B cell (primary cell): ENCODE measurements around the gene CNIH1. TPM values are rescaled to one million over a fixed set of nuclear protein-coding genes. Genes with fewer than 3 reads are reported as not detected.
"Not testable (repeated sequence)": the region's sequence is repeated elsewhere in the genome, so short reads cannot be mapped to it uniquely, and the experiment has no call there.

Source experiments
- ATAC-seq: fragments of 200-7000 bp; cut with Tn5 transposase; one replicate; pipeline ENCODE4 v1.10.0; 2021; ENCODE audit warnings: low read depth, mild to moderate bottlenecking, moderate number of reproducible peaks, moderate library complexity
- CTCF ChIA-PET: fragments of 350-600 bp; sonication (Branson Sonifier 250); formaldehyde crosslinking; loops from one replicate; lab custom pipeline; 2021; ENCODE audit warnings: antibody characterized with exemption, inconsistent platforms; lab: Charles Lee
- POLR2A ChIA-PET: fragments of 350-600 bp; sonication (Branson Sonifier 250); formaldehyde crosslinking; loops from one replicate; lab custom pipeline; 2021; ENCODE audit warnings: antibody characterized with exemption; lab: Charles Lee
- DNase-seq: peaks from one replicate; pipeline ENCODE4 v3.0.0; 2013
- H2AFZ ChIP-seq: 2 replicates; pipeline ENCODE4 v1.6.1; 2012; ENCODE audit warnings: mild to moderate bottlenecking, low read depth, low read length; ENCODE audit not compliant: insufficient read depth, poor library complexity, severe bottlenecking
- H3K27ac ChIP-seq, 2 donors: 1 replicate in 1 of 2; 2 replicates in 1 of 2; pipeline ENCODE4 v1.5.1; 2012 to 2013; ENCODE audit warnings: low read length in 2 of 2, mild to moderate bottlenecking in 2 of 2, moderate library complexity in 1 of 2
- H3K27me3 ChIP-seq, 4 experiments: fragments of 200-600 bp in 1 of 4; sonication (generic) in 1 of 4; replicated peaks in 1 of 4; 1 replicate in 2 of 4; 2 replicates in 2 of 4; pipeline versions ENCODE4 v1.6.1 to v1.7.0; 2013 to 2016; ENCODE audit warnings: low read length in 3 of 4, mild to moderate bottlenecking in 2 of 4, mixed read lengths in 1 of 4, moderate library complexity in 1 of 4; ENCODE audit not compliant: insufficient read depth in 4 of 4, control insufficient read depth in 3 of 4; ENCODE audit errors: control extremely low read depth in 1 of 4
- H3K36me3 ChIP-seq, 2 experiments: replicated peaks in 1 of 2; 1 replicate in 1 of 2; 2 replicates in 1 of 2; pipeline versions ENCODE4 v1.6.1 to v1.7.1; 2013; ENCODE audit warnings: low read length in 1 of 2; ENCODE audit not compliant: insufficient read depth in 2 of 2, control insufficient read depth in 1 of 2; ENCODE audit errors: control extremely low read depth in 1 of 2, extremely low read depth in 1 of 2
- H3K4me1 ChIP-seq, 2 donors: fragments of 200-600 bp in 1 of 2; sonication (generic) in 1 of 2; 1 replicate in 1 of 2; 2 replicates in 1 of 2; pipeline versions ENCODE4 v1.5.1 to v1.6.1; 2013 to 2017; ENCODE audit warnings: low read length in 2 of 2; ENCODE audit not compliant: control insufficient read depth in 2 of 2, insufficient read depth in 2 of 2
- H3K4me2 ChIP-seq: replicated peaks from 2 replicates; pipeline ENCODE3; 2012; ENCODE audit warnings: mild to moderate bottlenecking, low read depth, low read length; ENCODE audit not compliant: poor library complexity, severe bottlenecking
- H3K4me3 ChIP-seq, 5 experiments: fragments of 200-600 bp in 1 of 5; sonication (generic) in 1 of 5; 1 replicate in 3 of 5; 2 replicates in 2 of 5; pipeline versions ENCODE4 v1.5.1 to v1.7.0; 2011 to 2016; ENCODE audit warnings: low read length in 4 of 5, mild to moderate bottlenecking in 4 of 5, low read depth in 2 of 5, control low read depth in 1 of 5, moderate library complexity in 1 of 5; ENCODE audit not compliant: insufficient read depth in 1 of 5; ENCODE audit errors: control extremely low read depth in 1 of 5, extremely low read depth in 1 of 5
- H3K79me2 ChIP-seq: fragments of 200-600 bp; sonication (generic); one replicate; pipeline ENCODE4 v1.6.0; 2016; ENCODE audit warnings: low read length; ENCODE audit not compliant: control insufficient read depth, insufficient read depth
- H3K9ac ChIP-seq: fragments of 200-600 bp; sonication (generic); 2 replicates; pipeline ENCODE4 v1.6.1; 2017; ENCODE audit warnings: mild to moderate bottlenecking, low read length, moderate library complexity
- H3K9me3 ChIP-seq, 3 donors: one replicate each; pipeline versions ENCODE4 v1.6.1 to v1.7.1; 2013; ENCODE audit warnings: low read length in 2 of 3; ENCODE audit not compliant: control insufficient read depth in 2 of 3, insufficient read depth in 1 of 3; ENCODE audit errors: control extremely low read depth in 1 of 3
- H4K20me1 ChIP-seq: 2 replicates; pipeline ENCODE4 v1.6.0; 2012; ENCODE audit warnings: mild to moderate bottlenecking, low read length; ENCODE audit not compliant: insufficient read depth, control insufficient read depth, poor library complexity, severe bottlenecking
- H3K27ac Mint-ChIP-seq: one replicate; pipeline ENCODE4 v1.8.0; 2021; ENCODE audit warnings: mixed read lengths
- H3K27me3 Mint-ChIP-seq: one replicate; pipeline ENCODE4 v1.8.0; 2021; ENCODE audit warnings: mixed read lengths
- H3K4me1 Mint-ChIP-seq: one replicate; pipeline ENCODE4 v1.8.0; 2021; ENCODE audit warnings: mixed read lengths
- H3K4me3 Mint-ChIP-seq: one replicate; pipeline ENCODE4 v1.8.0; 2021; ENCODE audit warnings: mixed read lengths
- H3K9me3 Mint-ChIP-seq: one replicate; pipeline ENCODE4 v1.8.0; 2022; ENCODE audit warnings: mixed read lengths; ENCODE audit not compliant: insufficient read depth
- EZH2 ChIP-seq: IDR thresholded peaks from 2 replicates; pipeline ENCODE4 v1.6.1; 2012; ENCODE audit warnings: borderline replicate concordance, low read depth, mild to moderate bottlenecking, moderate library complexity, low read length; ENCODE audit not compliant: insufficient read depth, poor library complexity, severe bottlenecking
- WGBS: methylation state at CpG from one replicate; pipeline ENCODE4 v1.1.5; 2013; ENCODE audit warnings: missing lambda C conversion rate; ENCODE audit not compliant: insufficient coverage; 5-methylcytosine and 5-hydroxymethylcytosine counted together
- intact Hi-C: fragments of 100-400 bp; cut with micrococcal nuclease; formaldehyde crosslinking; loops from one replicate; pipeline ENCODE4 v1.10.0; 2022
- polyA plus RNA-seq: library from polyadenylated mRNA; depleted of rRNA; stranded (reverse); fragments of >200 nt; gene quantifications from 2 replicates; pipeline ENCODE4 v1.2.3, GENCODE V29; 2012
- total RNA-seq, 2 donors: library from RNA; stranded (reverse); fragments of 120-200 nt in 1 of 2; gene quantifications; 1 replicate in 1 of 2; 2 replicates in 1 of 2; pipeline versions ENCODE4 v1.2.3 to v1.2.4, GENCODE V29; 2013 to 2022
- TF ChIP-seq, protein P1 (sequence below): fragments of 200-600 bp; IDR thresholded peaks from one replicate; pipeline ENCODE4 v1.8.0; 2022; ENCODE audit warnings: antibody characterized with exemption, mild to moderate bottlenecking

The CNIH1 gene
- total and polyA plus RNA-seq, 2 donors (not counting 1 experiment from before 2014, with no cell fraction given), result 42.8 to 66.4 TPM

DNA sequence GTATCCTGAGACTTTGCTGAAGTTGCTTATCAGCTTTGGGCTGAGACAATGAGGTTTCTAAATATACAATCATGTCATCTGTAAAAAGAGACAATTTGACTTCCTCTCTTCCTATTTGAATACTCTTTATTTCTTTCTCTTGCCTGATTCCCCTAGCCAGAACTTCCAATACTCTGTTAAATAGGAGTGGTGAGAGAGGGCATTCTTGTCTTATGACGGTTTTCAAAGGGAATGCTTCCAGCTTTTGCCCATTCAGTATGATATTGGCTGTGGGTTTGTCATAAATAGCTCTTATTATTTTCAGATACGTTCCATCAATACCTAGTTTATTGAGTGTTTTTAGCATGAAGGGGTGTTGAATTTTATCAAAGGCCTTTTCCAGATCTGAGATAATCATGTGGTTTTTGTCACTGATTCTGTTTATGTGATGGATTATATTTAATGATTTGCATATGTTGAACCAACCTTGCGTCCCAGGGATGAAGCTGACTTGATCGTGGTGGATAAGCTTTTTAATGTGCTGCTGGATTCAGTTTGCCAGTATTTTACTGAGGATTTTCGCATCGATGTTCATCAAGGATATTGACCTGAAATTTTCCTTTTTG is 37.7 kb downstream of the CNIH1 start:
- ATAC-seq, H3K27me3 ChIP-seq, H3K36me3 ChIP-seq, intact Hi-C loops, H3K27me3 Mint-ChIP-seq, H3K4me3 ChIP-seq, H3K4me3 Mint-ChIP-seq, H3K4me1 ChIP-seq, H3K27ac Mint-ChIP-seq, H2AFZ ChIP-seq, H3K4me1 Mint-ChIP-seq, H3K9me3 Mint-ChIP-seq, H3K79me2 ChIP-seq, DNase-seq, H4K20me1 ChIP-seq, H3K9me3 ChIP-seq, H3K4me2 ChIP-seq, POLR2A ChIA-PET, CTCF ChIA-PET, H3K9ac ChIP-seq, H3K27ac ChIP-seq: not testable (repeated sequence)
- WGBS, result 100% methylated on average over 4 of the region's 6 CpGs

DNA sequence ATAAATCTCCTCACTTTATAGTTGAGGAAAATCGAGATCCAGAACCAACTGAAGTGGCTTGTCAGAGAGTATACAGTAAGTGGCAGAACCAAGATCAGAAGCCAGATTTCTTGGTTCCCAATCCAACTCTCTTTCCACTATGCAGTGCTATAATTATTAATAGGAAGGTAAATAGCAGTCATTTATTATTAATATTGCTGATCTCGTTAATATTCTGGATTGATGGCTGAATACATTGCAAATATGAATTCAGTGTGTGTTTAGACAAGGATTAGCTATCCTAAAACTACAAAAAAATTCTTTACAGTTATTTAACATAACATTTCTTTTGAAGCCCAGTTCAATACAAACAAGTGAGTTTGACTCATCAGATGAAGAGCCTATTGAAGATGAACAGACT is 41.6 kb downstream of the CNIH1 start:
- ChIA-PET POLR2A (no interaction called here), CTCF (no interaction called here)
- no peak for TF ChIP-seq EZH2
- TF ChIP-seq, protein P1, sequence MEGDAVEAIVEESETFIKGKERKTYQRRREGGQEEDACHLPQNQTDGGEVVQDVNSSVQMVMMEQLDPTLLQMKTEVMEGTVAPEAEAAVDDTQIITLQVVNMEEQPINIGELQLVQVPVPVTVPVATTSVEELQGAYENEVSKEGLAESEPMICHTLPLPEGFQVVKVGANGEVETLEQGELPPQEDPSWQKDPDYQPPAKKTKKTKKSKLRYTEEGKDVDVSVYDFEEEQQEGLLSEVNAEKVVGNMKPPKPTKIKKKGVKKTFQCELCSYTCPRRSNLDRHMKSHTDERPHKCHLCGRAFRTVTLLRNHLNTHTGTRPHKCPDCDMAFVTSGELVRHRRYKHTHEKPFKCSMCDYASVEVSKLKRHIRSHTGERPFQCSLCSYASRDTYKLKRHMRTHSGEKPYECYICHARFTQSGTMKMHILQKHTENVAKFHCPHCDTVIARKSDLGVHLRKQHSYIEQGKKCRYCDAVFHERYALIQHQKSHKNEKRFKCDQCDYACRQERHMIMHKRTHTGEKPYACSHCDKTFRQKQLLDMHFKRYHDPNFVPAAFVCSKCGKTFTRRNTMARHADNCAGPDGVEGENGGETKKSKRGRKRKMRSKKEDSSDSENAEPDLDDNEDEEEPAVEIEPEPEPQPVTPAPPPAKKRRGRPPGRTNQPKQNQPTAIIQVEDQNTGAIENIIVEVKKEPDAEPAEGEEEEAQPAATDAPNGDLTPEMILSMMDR, result no peak
- H3K27ac ChIP-seq, result no peak overlapping the region
- H3K4me1 ChIP-seq, result peaks cover 0 to 13% of the 10 kb centered on the region in 2 donors
- no peak for ATAC-seq
- no peak for DNase-seq
- H3K27me3 Mint-ChIP-seq, result no peaks in the 10 kb centered on the region
- H3K27ac Mint-ChIP-seq, result no peak overlapping the region
- no peak overlapping the region for H3K4me3 ChIP-seq
- no peak overlapping the region for H3K4me3 Mint-ChIP-seq
- peaks cover 18% of the 10 kb centered on the region for H3K4me1 Mint-ChIP-seq
- no peaks in the 10 kb centered on the region for H3K36me3 ChIP-seq
- intact Hi-C loops, result loop anchor here (5.0 to 10.0 kb wide), 3 partner anchors 375 to 1695 kb away; partner anchors contain the start of gene PSMC6
- no peaks in the 10 kb centered on the region for H3K9me3 ChIP-seq
- no peaks in the 10 kb centered on the region for H3K79me2 ChIP-seq
- H3K9me3 Mint-ChIP-seq, result no peaks in the 10 kb centered on the region
- H3K27me3 ChIP-seq, result no peaks in the 10 kb centered on the region
- WGBS, result no CpG with 5 or more reads among the region's 2 CpGs
- no peak overlapping the region for H2AFZ ChIP-seq
- H4K20me1 ChIP-seq, result no peaks in the 10 kb centered on the region
- H3K9ac ChIP-seq, result no peak overlapping the region
- no peak overlapping the region for H3K4me2 ChIP-seq
